HG03575 (cell line): ENCODE data around the gene CYP4F22.
"Not testable (repeated sequence)": the region's sequence is repeated elsewhere in the genome, so short reads cannot be mapped to it uniquely, and the experiment has no call there.

Experiments
- ATAC-seq: cut with Tn5 transposase; IDR thresholded peaks from one replicate; pipeline ENCODE4 v1.9.1; 2021; ENCODE audit not compliant: unreplicated experiment, insufficient number of reproducible peaks, low FRiP score; ENCODE audit errors: extremely low read depth

The CYP4F22 gene

GRCh38 chr19:15529774-15530372 lies 21.5 kb downstream of the CYP4F22 start:
- no peak for ATAC-seq

GRCh38 chr19:15532779-15533521 lies 24.6 kb downstream of the CYP4F22 start:
- ATAC-seq, result no peak

GRCh38 chr19:15533522-15533830 lies 25.2 kb downstream of the CYP4F22 start:
- not testable (repeated sequence) for ATAC-seq

- no peak for ATAC-seq
Measured at GRCh38 chr19:15534957-15535864, 26.9 kb downstream of the CYP4F22 start.

- ATAC-seq, result no peak
Measured at GRCh38 chr19:15536350-15536749, 28.0 kb downstream of the CYP4F22 start.

- ATAC-seq, result no peak
Measured at GRCh38 chr19:15538774-15539173, 30.4 kb downstream of the CYP4F22 start.

- no peak for ATAC-seq
Measured at GRCh38 chr19:15539638-15540037, 31.3 kb downstream of the CYP4F22 start.

- ATAC-seq, result no peak
Measured at GRCh38 chr19:15540435-15540834, 32.1 kb downstream of the CYP4F22 start.

GRCh38 chr19:15544283-15544682 lies 36.0 kb downstream of the CYP4F22 start:
- no peak for ATAC-seq

GRCh38 chr19:15544970-15545369 lies 36.6 kb downstream of the CYP4F22 start:
- no peak for ATAC-seq

GRCh38 chr19:15548648-15549047 lies 40.3 kb downstream of the CYP4F22 start:
- no peak for ATAC-seq

GRCh38 chr19:15549581-15549980 lies 41.3 kb downstream of the CYP4F22 start:
- ATAC-seq, result no peak

- no peak for ATAC-seq
Measured at GRCh38 chr19:15550273-15550672, 41.9 kb downstream of the CYP4F22 start.

- ATAC-seq, result no peak
Measured at GRCh38 chr19:15550929-15551292, 42.6 kb downstream of the CYP4F22 start.

- no peak for ATAC-seq
Measured at GRCh38 chr19:15551293-15552004, 43.1 kb downstream of the CYP4F22 start.

- ATAC-seq, result no peak
Measured at GRCh38 chr19:15555021-15555420, 46.7 kb downstream of the CYP4F22 start.

GRCh38 chr19:15555759-15556633 lies 47.7 kb downstream of the CYP4F22 start:
- ATAC-seq, result no peak

- no peak for ATAC-seq
Measured at GRCh38 chr19:15556634-15557181, 48.4 kb downstream of the CYP4F22 start.
